GM12891 (cell line): ENCODE data around the gene NOX5.
"Not testable (repeated sequence)": the region's sequence is repeated elsewhere in the genome, so short reads cannot be mapped to it uniquely, and the experiment has no call there.

Source experiments
- PAX5 ChIP-seq: IDR thresholded peaks from 2 replicates; pipeline ENCODE4 v1.6.1; 2011; ENCODE audit warnings: low read length, moderate library complexity, mild to moderate bottlenecking; ENCODE audit not compliant: insufficient read depth, severe bottlenecking
- POLR2A ChIP-seq: IDR thresholded peaks from 2 replicates; pipeline ENCODE4 v1.6.1; 2011; ENCODE audit warnings: low read depth, low read length, control low read depth
- POLR2AphosphoS5 ChIP-seq: IDR thresholded peaks from 2 replicates; pipeline ENCODE4 v1.6.1; 2011; ENCODE audit warnings: low read depth, low read length, control low read depth
- POU2F2 ChIP-seq: IDR thresholded peaks from 2 replicates; pipeline ENCODE4 v1.6.1; 2011; ENCODE audit warnings: low read depth, mild to moderate bottlenecking, control low read depth, low read length, moderate library complexity
- SPI1 ChIP-seq: IDR thresholded peaks from 2 replicates; pipeline ENCODE4 v1.6.1; 2011; ENCODE audit warnings: low read depth, low read length, control low read depth
- TAF1 ChIP-seq: IDR thresholded peaks from 2 replicates; pipeline ENCODE4 v1.6.1; 2011; ENCODE audit warnings: low read depth, low read length, control low read depth

DNA sequence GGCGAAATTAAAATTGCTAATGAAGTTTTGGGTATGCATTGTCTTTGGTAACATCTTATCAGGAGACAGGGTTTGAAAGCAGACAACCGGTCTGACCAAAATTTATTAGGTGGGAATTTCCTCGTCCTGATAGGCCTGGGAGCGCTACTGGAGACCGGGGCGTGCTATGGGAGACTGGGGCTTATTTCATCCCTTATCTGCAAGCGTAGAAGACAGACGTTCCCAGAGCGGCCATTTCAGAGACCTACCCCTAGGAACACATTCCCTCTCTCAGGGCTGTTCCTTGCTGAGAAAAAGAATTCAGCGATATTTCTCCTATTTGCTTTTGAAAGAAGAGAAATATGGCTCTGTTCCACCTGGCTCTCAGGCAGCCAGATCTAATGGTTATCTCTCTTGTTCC, 37.1 kb upstream of the NOX5 start:
- not testable (repeated sequence) for TF ChIP-seq POLR2A, TAF1, SPI1, POU2F2, POLR2AphosphoS5, PAX5
